Endothelial cell of umbilical vein (primary cell): Measurements from ENCODE around the gene GRIN3B. TPM values are rescaled to one million over a fixed set of nuclear protein-coding genes. Genes with fewer than 3 reads are reported as not detected.

ENCODE experiments used
- BruUV-seq: library from RNA; stranded (reverse); fragments of 400-500 nt; replicated peaks from 2 replicates; lab custom pipeline; 2021; lab: Mats Ljungman, UMichigan
- CTCF ChIA-PET: fragments of 300-600, 350-600 bp; sonication (Branson Sonifier 250); formaldehyde crosslinking; loops from one replicate; lab custom pipeline; 2021; ENCODE audit warnings: antibody characterized with exemption, inconsistent platforms; lab: Charles Lee
- POLR2A ChIA-PET: fragments of 300-600, 350-600 bp; sonication (Branson Sonifier 250); formaldehyde crosslinking; loops from one replicate; lab custom pipeline; 2021; ENCODE audit warnings: antibody characterized with exemption, inconsistent platforms; lab: Charles Lee
- DNase-seq: peaks from one replicate; pipeline ENCODE4 v3.0.0-alpha.2; 2011; ENCODE audit warnings: low read depth, low spot score
- FAIRE-seq: peaks from 2 replicates; lab custom pipeline; 2011; peaks lifted over from hg19 to GRCh38; lab: Jason Lieb, UNC
- H2AFZ ChIP-seq: 2 replicates; pipeline ENCODE4 v1.6.0; 2012; ENCODE audit warnings: low read depth, low read length, control low read depth, inconsistent platforms
- H3K27ac ChIP-seq: 2 replicates; pipeline ENCODE4 v1.5.1; 2011; ENCODE audit warnings: low read depth, mild to moderate bottlenecking, control low read depth, low read length, moderate library complexity; ENCODE audit not compliant: insufficient read depth
- H3K27me3 ChIP-seq, 2 experiments: 2 replicates each; pipeline versions ENCODE4 v1.6.0 to v1.6.1; 2011; ENCODE audit warnings: low read length in 2 of 2, mixed read lengths in 1 of 2; ENCODE audit not compliant: control insufficient read depth in 2 of 2, insufficient read depth in 2 of 2
- H3K36me3 ChIP-seq, 2 experiments: 2 replicates in 1 of 2; 3 replicates in 1 of 2; pipeline ENCODE4 v1.5.1; 2011; ENCODE audit warnings: low read length in 2 of 2, mild to moderate bottlenecking in 1 of 2, moderate library complexity in 1 of 2; ENCODE audit not compliant: control insufficient read depth in 2 of 2, insufficient read depth in 2 of 2; ENCODE audit errors: extremely low read depth in 1 of 2
- H3K4me1 ChIP-seq: 3 replicates; pipeline ENCODE4 v1.5.1; 2011; ENCODE audit warnings: mild to moderate bottlenecking, low read length; ENCODE audit not compliant: control insufficient read depth, insufficient read depth; ENCODE audit errors: extremely low read depth
- H3K4me2 ChIP-seq: 2 replicates; pipeline ENCODE4 v1.6.1; 2011; ENCODE audit warnings: low read length, control low read depth, mixed read lengths; ENCODE audit not compliant: insufficient read depth
- H3K4me3 ChIP-seq, 3 experiments: fragments of 200-600 bp in 1 of 3; sonication (generic), shearing (Covaris generic) in 1 of 3; replicated peaks in 1 of 3; 2 replicates each; pipeline ENCODE4 v1.5.1; 2011 to 2016; ENCODE audit warnings: control low read depth in 3 of 3, low read length in 3 of 3, mild to moderate bottlenecking in 2 of 3, inconsistent platforms in 1 of 3, low read depth in 1 of 3, moderate library complexity in 1 of 3; ENCODE audit not compliant: insufficient read depth in 1 of 3
- H3K79me2 ChIP-seq: 2 replicates; pipeline ENCODE4 v1.6.0; 2012; ENCODE audit warnings: low read length, inconsistent platforms; ENCODE audit not compliant: control insufficient read depth, insufficient read depth
- H3K9ac ChIP-seq: replicated peaks from 2 replicates; pipeline ENCODE3; 2011; ENCODE audit warnings: low read length, control low read depth; ENCODE audit not compliant: insufficient read depth; ENCODE audit errors: extremely low read depth
- H3K9me1 ChIP-seq: replicated peaks from 3 replicates; pipeline ENCODE4 v1.6.0; 2011; ENCODE audit warnings: mild to moderate bottlenecking, low read length; ENCODE audit not compliant: control insufficient read depth, insufficient read depth; ENCODE audit errors: extremely low read depth
- H3K9me3 ChIP-seq: replicated peaks from 2 replicates; pipeline ENCODE4 v1.5.1; 2012; ENCODE audit warnings: low read length, inconsistent platforms; ENCODE audit not compliant: control insufficient read depth, insufficient read depth
- H4K20me1 ChIP-seq: replicated peaks from 2 replicates; pipeline ENCODE3; 2011; ENCODE audit warnings: mild to moderate bottlenecking, low read length; ENCODE audit not compliant: control insufficient read depth, insufficient read depth; ENCODE audit errors: extremely low read depth
- CTCF ChIP-seq, 2 donors: IDR thresholded peaks; 1 replicate in 1 of 2; 2 replicates in 1 of 2; pipeline ENCODE4 v1.5.1; 2011; ENCODE audit warnings: low read length in 2 of 2, mild to moderate bottlenecking in 2 of 2, moderate library complexity in 2 of 2, control low read depth in 1 of 2, inconsistent platforms in 1 of 2, low read depth in 1 of 2; ENCODE audit not compliant: insufficient read depth in 1 of 2; ENCODE audit errors: extremely low read depth in 1 of 2
- EZH2 ChIP-seq: IDR thresholded peaks from 2 replicates; pipeline ENCODE4 v1.6.1; 2012; ENCODE audit warnings: borderline replicate concordance, low read depth, mild to moderate bottlenecking, moderate library complexity, low read length, inconsistent platforms; ENCODE audit not compliant: severe bottlenecking
- FOS ChIP-seq: IDR thresholded peaks from 2 replicates; pipeline ENCODE4 v1.6.1; 2011; ENCODE audit warnings: mild to moderate bottlenecking, low read length, moderate library complexity, borderline replicate concordance; ENCODE audit not compliant: insufficient read depth
- JUN ChIP-seq: IDR thresholded peaks from 2 replicates; pipeline ENCODE4 v1.6.1; 2011; ENCODE audit warnings: borderline replicate concordance, low read depth; ENCODE audit not compliant: insufficient read length, insufficient read depth
- MYC ChIP-seq: IDR thresholded peaks from one replicate; pipeline ENCODE4 v1.6.1; 2011; ENCODE audit warnings: mild to moderate bottlenecking, low read depth, low read length
- POLR2AphosphoS5 ChIP-seq: IDR thresholded peaks from 2 replicates; pipeline ENCODE4 v1.6.1; 2012; ENCODE audit warnings: low read depth, mild to moderate bottlenecking, control low read depth, low read length, moderate library complexity; ENCODE audit not compliant: insufficient read depth
- dilution Hi-C: fragments of 300-500 bp; cut with MboI; formaldehyde crosslinking; loops from one replicate; pipeline ENCODE4 v1.15.0; 2019; ENCODE audit warnings: low sequenced_read_pairs; ENCODE audit not compliant: extremely low pct_ligation_motif_present
- intact Hi-C: fragments of 100-400 bp; cut with micrococcal nuclease; formaldehyde crosslinking; loops from one replicate; pipeline ENCODE4 v1.10.0; 2022
- polyA plus RNA-seq, 4 experiments: library from polyadenylated mRNA; depleted of rRNA in 3 of 4; stranded (reverse) in 3 of 4; unstranded in 1 of 4; fragments of >200 nt; gene quantifications; 2 replicates each; pipeline versions ENCODE4 v1.2.1 to v1.2.3, GENCODE V29; 2011 to 2012; ENCODE audit warnings: missing spikeins in 1 of 4
- total RNA-seq: library from RNA; stranded (reverse); gene quantifications from 2 replicates; pipeline ENCODE4 v1.2.3, GENCODE V29; 2021

Gene GRIN3B
- total and polyA plus RNA-seq, 2 donors (not counting 3 experiments of a cell fraction or from before 2014, with no cell fraction given), result 0.43 to 0.82 TPM

- BruUV-seq, result no TSS peak
- Histone ChIP-seq H3K4me2 (no peak overlapping the region), H3K9me1 (no peaks in the 10 kb centered on the region), H3K79me2 (peaks cover 4% of the 10 kb centered on the region), H3K9ac (no peak overlapping the region), H4K20me1 (no peaks in the 10 kb centered on the region), H3K9me3 (no peaks in the 10 kb centered on the region), H3K27me3 (no peaks in the 10 kb centered on the region), H3K36me3 (peaks cover 13 to 22% of the 10 kb centered on the region in 2 experiments), H3K27ac (no peak overlapping the region), H3K4me3 (no peak overlapping the region), H2AFZ (no peak overlapping the region), H3K4me1 (peaks cover 25% of the 10 kb centered on the region)
- POLR2A ChIA-PET, result no interaction called here
- FAIRE-seq (no peak), DNase-seq (no peak)
- TF ChIP-seq JUN (no peak), EZH2 (no peak), POLR2AphosphoS5 (no peak), CTCF (IDR thresholded peaks at IDR 0.05; ENCODE audit: extremely low read depth in 1 of 2, insufficient read depth in 1 of 2, low read depth in 1 of 2, low read length in 2 of 2) (no peak), FOS (no peak), MYC (no peak)
- CTCF ChIA-PET, result no interaction called here
- dilution Hi-C loops, result no loop called here
- intact Hi-C loops, result no loop called here
Measured at GRCh38 chr19:1035998-1036621, 35.9 kb downstream of the GRIN3B start.
